D721Med (cell line): ENCODE data around the gene SLC12A4.
A peak's percentile ranks its signal among the peaks of the same experiment; 100 is the strongest.

Source experiments
- DNase-seq: peaks from one replicate; pipeline ENCODE4 v3.0.0; 2011; ENCODE audit warnings: low spot score; ENCODE audit not compliant: insufficient read length
- FAIRE-seq: peaks from 2 replicates; lab custom pipeline; 2011; peaks lifted over from hg19 to GRCh38; lab: Jason Lieb, UNC
- TF ChIP-seq, protein P1 (sequence below): IDR thresholded peaks from 2 replicates; pipeline ENCODE4 v1.5.1; 2012; ENCODE audit warnings: mild to moderate bottlenecking, control low read depth; ENCODE audit not compliant: insufficient read depth; ENCODE audit errors: missing control alignments

The SLC12A4 gene

DNA sequence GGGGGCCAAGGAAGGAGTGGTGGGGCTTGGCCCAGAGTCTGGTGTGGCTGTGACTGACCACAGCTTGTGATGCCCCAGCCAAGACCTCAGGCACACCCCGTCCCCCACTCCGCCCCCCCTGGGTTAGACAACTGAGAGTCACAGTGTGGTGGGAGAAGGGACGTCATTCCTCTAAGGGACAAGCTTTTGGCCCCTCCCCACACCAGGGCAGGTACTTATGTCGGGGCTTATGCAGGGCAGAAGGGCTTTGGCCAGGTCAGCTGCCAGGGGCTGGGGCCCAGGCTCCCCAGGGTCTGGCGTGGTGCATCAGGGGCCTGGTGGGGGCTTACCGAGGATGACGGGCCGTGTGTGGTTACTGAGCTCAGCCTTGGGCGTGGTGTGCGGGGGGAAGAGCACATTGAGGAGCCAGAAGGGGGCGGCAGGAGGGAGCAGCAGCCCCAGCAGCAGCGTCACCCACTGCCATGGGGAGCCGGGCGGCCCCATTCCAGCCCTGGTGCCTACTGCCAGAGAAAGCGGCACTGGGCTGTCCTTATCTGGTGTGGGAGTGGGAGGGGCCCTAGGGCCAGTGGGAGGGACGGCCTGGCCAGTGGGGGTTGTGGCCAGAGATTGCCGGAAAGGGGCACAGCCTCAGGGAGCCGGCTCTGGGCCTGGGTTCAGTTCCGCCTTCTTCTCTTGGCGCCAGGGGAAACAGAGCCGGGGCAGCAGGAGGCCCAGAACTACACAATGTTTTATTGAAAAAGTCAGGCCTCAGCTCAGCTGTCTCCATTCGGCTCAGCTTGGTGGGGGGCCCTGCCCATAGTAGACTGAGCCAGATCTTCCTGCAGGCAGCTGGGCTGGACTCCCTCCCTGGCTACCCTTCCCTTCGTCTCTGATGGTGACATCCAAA, 24.6 kb downstream of the SLC12A4 start, which contains the start of gene LCAT:
Gene LCAT, minus strand, starts transcription at position 502 of the 886 bp plus-strand sequence. Its CDS starts 19 bp downstream, at position 483.
- TF ChIP-seq, protein P1, sequence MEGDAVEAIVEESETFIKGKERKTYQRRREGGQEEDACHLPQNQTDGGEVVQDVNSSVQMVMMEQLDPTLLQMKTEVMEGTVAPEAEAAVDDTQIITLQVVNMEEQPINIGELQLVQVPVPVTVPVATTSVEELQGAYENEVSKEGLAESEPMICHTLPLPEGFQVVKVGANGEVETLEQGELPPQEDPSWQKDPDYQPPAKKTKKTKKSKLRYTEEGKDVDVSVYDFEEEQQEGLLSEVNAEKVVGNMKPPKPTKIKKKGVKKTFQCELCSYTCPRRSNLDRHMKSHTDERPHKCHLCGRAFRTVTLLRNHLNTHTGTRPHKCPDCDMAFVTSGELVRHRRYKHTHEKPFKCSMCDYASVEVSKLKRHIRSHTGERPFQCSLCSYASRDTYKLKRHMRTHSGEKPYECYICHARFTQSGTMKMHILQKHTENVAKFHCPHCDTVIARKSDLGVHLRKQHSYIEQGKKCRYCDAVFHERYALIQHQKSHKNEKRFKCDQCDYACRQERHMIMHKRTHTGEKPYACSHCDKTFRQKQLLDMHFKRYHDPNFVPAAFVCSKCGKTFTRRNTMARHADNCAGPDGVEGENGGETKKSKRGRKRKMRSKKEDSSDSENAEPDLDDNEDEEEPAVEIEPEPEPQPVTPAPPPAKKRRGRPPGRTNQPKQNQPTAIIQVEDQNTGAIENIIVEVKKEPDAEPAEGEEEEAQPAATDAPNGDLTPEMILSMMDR = no peak
- FAIRE-seq (no peak), DNase-seq (no peak)

DNA sequence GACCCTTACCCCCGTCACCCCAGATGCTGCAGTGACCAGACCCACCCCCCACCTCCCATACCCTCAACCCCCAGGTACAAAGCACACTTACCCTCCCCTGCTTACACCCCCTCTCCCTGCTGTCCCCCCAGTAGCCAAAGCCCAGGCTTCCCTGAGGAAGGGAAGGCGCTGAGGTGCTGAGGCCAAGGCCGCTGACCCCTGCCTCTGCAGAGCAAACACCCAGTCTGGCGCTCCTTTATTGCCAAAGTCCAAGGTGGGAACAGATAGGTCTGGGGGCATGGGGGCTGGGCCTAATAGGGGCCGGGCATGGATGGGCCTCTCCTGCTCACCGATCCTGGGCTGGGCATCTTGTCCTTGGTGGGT, 25.2 kb downstream of the SLC12A4 start:
- TF ChIP-seq, protein P1 = no peak
- FAIRE-seq (no peak), DNase-seq (no peak)

DNA sequence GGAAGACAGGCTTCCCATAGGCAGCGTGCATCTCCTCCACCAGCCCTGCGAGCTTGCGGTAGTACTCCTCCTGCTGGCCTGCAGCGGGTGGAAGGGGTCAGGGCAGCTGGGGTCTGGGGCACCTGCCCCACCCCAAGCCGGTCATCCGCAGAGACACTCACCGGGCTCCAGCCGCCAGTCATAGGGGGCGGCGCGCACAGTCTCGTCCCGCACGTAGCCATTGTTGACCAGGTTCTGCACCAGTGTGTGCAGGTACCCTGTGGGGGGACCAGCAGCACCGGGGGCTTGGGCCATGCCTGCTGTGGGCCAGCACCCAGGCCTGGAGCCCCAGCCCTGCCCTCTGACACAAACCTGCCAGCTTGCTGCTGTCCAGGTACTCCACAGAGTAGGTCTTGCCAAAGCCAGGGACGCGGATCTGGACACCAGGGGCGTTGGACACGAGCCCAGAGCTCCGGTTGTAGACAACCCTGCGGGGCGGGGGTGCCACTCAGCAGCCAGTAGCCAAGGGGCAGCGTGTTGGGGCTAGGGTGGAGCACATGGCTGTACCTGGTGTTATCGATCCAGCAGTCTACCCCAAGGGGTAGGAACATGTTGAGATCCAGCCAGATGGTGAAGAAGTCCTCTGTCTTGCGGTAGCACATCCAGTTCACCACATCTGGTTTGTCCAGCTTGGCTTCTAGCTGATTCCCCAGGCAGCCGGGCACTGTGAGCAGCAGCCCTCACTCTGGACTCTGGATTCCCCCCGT, 25.8 kb downstream of the SLC12A4 start:
- DNase-seq (no peak), FAIRE-seq (no peak)
- TF ChIP-seq, protein P1 = no peak

DNA sequence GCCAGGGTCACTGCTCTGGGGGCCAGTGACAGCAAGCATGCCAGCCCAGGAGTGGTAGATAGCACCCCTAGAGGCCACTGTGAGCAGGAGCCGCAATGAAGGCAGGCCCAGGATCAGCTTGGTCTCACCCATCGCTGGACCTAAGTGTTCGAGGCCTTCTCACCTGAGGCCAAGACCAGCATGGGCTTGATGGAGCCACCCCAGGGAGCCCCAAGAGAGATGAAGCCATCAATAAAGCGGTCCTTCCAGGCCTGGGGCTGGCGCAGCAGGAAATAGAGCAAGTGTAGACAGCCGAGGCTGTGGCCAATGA, 26.3 kb downstream of the SLC12A4 start:
- DNase-seq (no peak), FAIRE-seq (no peak)
- TF ChIP-seq, protein P1 = peak; percentile 58

DNA sequence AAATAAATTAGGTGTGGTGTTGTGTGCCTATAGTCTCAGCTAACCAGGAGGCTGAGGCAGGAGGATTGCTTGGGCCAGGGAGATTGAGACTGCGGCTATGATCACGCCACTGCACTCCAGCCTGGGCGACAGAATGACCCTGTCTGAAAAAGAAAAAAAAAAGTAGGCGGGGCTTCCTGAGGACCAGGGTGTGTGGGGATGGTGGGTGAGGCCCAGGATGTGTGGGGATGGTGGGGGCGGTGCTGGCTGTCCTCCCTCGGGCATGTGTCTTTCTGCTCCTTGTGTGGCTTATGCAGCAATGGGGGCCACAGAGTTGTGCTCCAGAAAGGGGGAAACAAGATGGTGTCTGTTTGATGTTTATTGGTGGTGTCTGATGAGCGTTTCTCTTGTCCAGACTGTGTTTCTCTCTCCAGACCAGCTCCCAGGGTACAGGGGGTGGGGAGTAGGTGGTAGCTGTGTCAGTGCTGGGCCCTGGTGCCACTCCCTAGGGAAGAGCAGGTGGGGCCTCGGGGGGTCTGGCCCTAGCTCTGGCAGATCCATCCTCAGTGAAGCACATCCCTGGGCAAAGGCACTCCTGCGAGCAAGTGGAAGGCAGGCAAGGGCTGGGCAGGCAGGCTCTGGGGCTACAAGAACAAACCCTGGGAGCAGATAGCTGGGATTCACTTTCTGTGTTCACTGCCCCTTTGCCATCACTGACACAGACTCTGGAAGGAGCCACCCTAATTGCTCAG, 26.8 kb downstream of the SLC12A4 start:
- FAIRE-seq = no peak

DNA sequence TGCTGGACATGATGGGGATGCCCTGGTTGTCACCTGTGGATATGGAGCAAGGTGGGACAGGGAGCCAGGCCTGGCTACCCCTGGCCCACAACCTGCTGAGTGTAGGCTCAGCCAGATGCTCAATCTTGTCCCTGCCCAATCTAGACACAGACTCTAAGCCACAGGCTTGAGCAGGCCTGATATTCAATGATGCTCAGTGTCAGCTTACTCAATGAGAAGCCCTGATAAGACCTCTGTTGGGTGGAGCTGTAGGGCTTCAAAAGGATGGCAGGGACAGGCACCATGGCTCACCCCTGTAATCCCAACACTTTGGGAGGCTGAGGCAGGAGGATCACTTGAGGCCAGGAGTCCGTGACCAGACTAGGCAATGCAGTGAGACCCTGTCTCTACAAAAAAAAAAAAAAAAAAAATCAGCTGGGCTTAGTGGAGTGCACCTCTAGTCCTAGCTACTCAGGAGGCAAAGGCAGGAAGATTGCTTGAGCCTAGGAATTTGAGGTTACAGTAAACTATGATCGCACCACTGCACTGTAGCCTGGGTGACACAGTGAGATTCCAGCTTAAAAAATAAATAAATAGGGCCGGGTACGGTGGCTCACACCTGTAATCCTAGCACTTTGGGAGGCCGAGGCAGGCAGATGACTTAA, 27.9 kb downstream of the SLC12A4 start:
- FAIRE-seq (no peak), DNase-seq (no peak)
- TF ChIP-seq, protein P1 = no peak

More for the DNA sequence above, 26.8 kb downstream of the SLC12A4 start:
- TF ChIP-seq, protein P1 = no peak
- no peak for DNase-seq
